ENCODE data around the gene ZBTB42. TPM values are rescaled to one million over a fixed set of nuclear protein-coding genes. Genes with fewer than 3 reads are reported as not detected.

ZBTB42 gene
- total and polyA plus RNA-seq, 9 donors = 0.42 to 18.7 (median 3.7) TPM

DNA sequence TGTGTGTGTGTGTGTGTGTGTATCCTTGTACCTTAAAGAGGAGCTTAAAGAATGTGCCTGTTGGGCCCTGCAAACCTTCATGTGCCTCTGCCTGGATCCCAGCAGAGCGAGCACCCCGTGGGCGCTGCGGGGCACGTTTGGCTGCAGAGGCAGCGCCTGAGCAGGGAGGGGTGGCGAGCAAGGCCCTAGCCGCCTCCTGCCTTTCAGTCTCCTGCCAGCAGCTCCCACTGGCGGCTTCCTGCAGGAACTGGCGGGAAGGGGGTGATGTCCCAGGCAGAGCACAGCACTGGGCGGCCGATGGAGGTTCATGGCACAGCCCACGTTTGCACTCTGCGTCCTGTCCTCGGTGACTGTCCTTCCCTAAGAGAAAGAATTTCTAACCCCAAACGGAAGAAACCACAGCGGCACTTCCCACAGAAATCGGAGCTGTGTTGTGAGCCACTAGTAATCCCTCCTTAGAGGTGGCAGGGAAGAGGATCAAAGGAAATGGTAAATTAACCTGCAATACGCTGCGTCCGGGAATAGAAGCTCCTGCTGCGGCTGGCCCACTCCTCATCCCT, 19.8 kb downstream of the ZBTB42 start:
- DNase-seq = peak; percentile 46 to 73 (median 65)
- Histone ChIP-seq H3K4me3 (no peak overlapping the region), H3K36me3 (no peaks in the 10 kb centered on the region), H3K27ac (no peak overlapping the region), H3K27me3 (no peaks in the 10 kb centered on the region), H3K9me3 (no peaks in the 10 kb centered on the region), H3K4me1 (ENCODE audit: insufficient read depth) (no peaks in the 10 kb centered on the region)
- intact Hi-C loops (cut with DNase I) = loop anchor here in 2 of 4 donors (1.0 to 5.0 kb wide), 2 partner anchors 33 to 52 kb away; no protein-coding TSS in a partner anchor
- 6 to 14% (median 14%) methylated on average over 22 of the region's 22 CpGs for WGBS, 3 donors
- TF ChIP-seq POLR2A (IDR thresholded peaks at IDR 0.05) (no peak), EP300 (IDR thresholded peaks at IDR 0.05) (no peak)
- TF ChIP-seq, protein P1, sequence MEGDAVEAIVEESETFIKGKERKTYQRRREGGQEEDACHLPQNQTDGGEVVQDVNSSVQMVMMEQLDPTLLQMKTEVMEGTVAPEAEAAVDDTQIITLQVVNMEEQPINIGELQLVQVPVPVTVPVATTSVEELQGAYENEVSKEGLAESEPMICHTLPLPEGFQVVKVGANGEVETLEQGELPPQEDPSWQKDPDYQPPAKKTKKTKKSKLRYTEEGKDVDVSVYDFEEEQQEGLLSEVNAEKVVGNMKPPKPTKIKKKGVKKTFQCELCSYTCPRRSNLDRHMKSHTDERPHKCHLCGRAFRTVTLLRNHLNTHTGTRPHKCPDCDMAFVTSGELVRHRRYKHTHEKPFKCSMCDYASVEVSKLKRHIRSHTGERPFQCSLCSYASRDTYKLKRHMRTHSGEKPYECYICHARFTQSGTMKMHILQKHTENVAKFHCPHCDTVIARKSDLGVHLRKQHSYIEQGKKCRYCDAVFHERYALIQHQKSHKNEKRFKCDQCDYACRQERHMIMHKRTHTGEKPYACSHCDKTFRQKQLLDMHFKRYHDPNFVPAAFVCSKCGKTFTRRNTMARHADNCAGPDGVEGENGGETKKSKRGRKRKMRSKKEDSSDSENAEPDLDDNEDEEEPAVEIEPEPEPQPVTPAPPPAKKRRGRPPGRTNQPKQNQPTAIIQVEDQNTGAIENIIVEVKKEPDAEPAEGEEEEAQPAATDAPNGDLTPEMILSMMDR (IDR thresholded peaks at IDR 0.05) = peak in 2 of 3 donors; percentile 37 to 39

GRCh38 chr14:104821229-104821945, 20.5 kb downstream of the ZBTB42 start:
- Histone ChIP-seq H3K27ac (no peak overlapping the region), H3K27me3 (no peaks in the 10 kb centered on the region), H3K4me1 (ENCODE audit: insufficient read depth) (no peaks in the 10 kb centered on the region), H3K9me3 (no peaks in the 10 kb centered on the region), H3K4me3 (no peak overlapping the region), H3K36me3 (no peaks in the 10 kb centered on the region)
- TF ChIP-seq, protein P1 (IDR thresholded peaks at IDR 0.05) = no peak
- TF ChIP-seq POLR2A (IDR thresholded peaks at IDR 0.05) = no peak
- DNase-seq = peak in 1 of 5 donors; percentile 38
- WGBS, 3 donors = 71 to 76% (median 72%) methylated on average over 18 to 23 of the region's 23 CpGs
- intact Hi-C loops (cut with DNase I) = loop anchor here in 2 of 4 donors (1.0 to 5.0 kb wide), 2 partner anchors 34 to 53 kb away; no protein-coding TSS in a partner anchor

DNA sequence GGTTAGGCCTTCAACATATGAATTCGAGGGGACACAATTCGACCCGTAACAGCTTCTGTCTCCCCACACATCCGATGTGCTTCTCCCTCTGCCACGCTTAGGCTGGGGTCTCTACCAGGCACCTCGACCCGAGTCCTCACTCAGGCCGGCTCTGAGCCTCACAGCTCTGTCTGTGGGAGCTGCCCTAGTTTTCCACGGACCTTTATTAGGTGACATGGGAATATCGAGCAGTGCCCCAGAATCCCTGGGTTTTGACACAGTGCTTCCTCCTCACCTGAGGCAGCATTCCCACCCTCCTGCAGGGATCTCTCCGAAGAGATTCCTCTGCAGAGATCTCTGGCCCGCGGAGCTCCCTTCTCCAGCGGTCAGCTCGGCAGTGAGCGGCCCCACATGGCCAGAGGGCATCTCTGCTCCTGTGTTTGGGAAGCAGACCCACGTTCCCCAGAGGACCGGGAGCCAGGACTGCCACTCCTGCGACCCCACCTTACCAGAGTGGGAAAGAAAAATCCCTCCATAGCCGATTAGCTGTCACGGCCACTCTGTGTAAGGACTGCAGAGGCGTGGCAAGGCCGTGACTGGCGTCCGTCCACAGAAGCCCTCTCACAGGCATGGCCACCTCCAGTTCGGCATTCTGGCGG, 21.2 kb downstream of the ZBTB42 start:
- intact Hi-C loops (cut with DNase I) = loop anchor here in 2 of 4 donors (1.0 to 5.0 kb wide), 2 partner anchors 35 to 54 kb away; no protein-coding TSS in a partner anchor
- WGBS, 3 donors = 72 to 80% (median 76%) methylated on average over 27 of the region's 27 CpGs
- H3K36me3 ChIP-seq = no peaks in the 10 kb centered on the region

More for the DNA sequence above, 21.2 kb downstream of the ZBTB42 start:
- H3K27ac ChIP-seq = no peak overlapping the region
- no peak for TF ChIP-seq EP300 (IDR thresholded peaks at IDR 0.05)
- TF ChIP-seq, protein P1 (IDR thresholded peaks at IDR 0.05) = no peak
- TF ChIP-seq POLR2A (IDR thresholded peaks at IDR 0.05) = no peak
- H3K27me3 ChIP-seq = no peaks in the 10 kb centered on the region
- H3K4me1 ChIP-seq (ENCODE audit: insufficient read depth) = peaks cover under 1% of the 10 kb centered on the region
- H3K9me3 ChIP-seq = no peaks in the 10 kb centered on the region
- DNase-seq = peak in 2 of 5 donors; percentile 11 to 31
- H3K4me3 ChIP-seq = no peak overlapping the region

Data from ovary (tissue), 9 donors.